WERI-Rb-1 (cell line): ENCODE measurements around the gene SNX3.

Source experiments
- DNase-seq: peaks from one replicate; pipeline ENCODE4 v3.0.0-alpha.2; 2020
- H3K27ac ChIP-seq: fragments of 250-450 bp; sonication (Bioruptor Pico); 2 replicates; pipeline ENCODE4 v1.5.1; 2020; ENCODE audit warnings: mild to moderate bottlenecking, moderate library complexity
- H3K27me3 ChIP-seq: fragments of 250-450 bp; sonication (Bioruptor Pico); 2 replicates; pipeline ENCODE4 v1.5.1; 2021; ENCODE audit warnings: mild to moderate bottlenecking, low read depth, moderate library complexity; ENCODE audit not compliant: insufficient read depth, severe bottlenecking
- H3K36me3 ChIP-seq: fragments of 250-450 bp; sonication (Bioruptor Pico); 2 replicates; pipeline ENCODE4 v1.5.1; 2020; ENCODE audit warnings: mild to moderate bottlenecking, moderate library complexity
- H3K4me3 ChIP-seq: 2 replicates; pipeline ENCODE4 v1.5.1; 2011; ENCODE audit warnings: low read depth, mild to moderate bottlenecking, control low read depth, low read length
- H3K9me3 ChIP-seq: fragments of 250-450 bp; sonication (Bioruptor Pico); 2 replicates; pipeline ENCODE4 v1.5.1; 2021; ENCODE audit warnings: mild to moderate bottlenecking, moderate library complexity; ENCODE audit not compliant: severe bottlenecking
- TF ChIP-seq, protein P1 (sequence below): IDR thresholded peaks from 2 replicates; pipeline ENCODE4 v1.5.1; 2011; ENCODE audit warnings: low read depth, mild to moderate bottlenecking, control low read depth, inconsistent platforms, low read length

Gene SNX3

DNA sequence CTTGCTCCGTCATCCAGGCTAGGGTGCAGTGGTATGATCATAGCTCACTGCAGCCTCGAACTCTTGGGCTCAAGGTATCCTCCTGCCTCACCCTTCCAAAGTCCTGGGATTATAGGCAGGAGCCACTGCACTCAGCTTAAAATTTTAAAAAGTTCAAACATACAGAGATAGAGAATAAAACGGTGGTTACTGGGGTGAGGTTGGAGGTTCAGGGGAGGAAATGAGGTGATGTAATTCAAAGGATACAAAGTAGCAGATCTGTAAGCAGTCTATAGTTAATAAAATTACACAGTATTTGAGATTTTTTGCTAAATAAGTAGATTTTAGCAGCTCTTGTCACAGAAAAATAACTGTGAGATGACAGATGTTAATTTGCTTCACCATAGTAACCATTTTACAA lies 26.5 kb upstream of the SNX3 start:
- H3K27me3 ChIP-seq = no peaks in the 10 kb centered on the region
- H3K36me3 ChIP-seq = no peaks in the 10 kb centered on the region
- no peak for DNase-seq
- H3K4me3 ChIP-seq = no peak overlapping the region
- no peaks in the 10 kb centered on the region for H3K9me3 ChIP-seq
- TF ChIP-seq, protein P1, sequence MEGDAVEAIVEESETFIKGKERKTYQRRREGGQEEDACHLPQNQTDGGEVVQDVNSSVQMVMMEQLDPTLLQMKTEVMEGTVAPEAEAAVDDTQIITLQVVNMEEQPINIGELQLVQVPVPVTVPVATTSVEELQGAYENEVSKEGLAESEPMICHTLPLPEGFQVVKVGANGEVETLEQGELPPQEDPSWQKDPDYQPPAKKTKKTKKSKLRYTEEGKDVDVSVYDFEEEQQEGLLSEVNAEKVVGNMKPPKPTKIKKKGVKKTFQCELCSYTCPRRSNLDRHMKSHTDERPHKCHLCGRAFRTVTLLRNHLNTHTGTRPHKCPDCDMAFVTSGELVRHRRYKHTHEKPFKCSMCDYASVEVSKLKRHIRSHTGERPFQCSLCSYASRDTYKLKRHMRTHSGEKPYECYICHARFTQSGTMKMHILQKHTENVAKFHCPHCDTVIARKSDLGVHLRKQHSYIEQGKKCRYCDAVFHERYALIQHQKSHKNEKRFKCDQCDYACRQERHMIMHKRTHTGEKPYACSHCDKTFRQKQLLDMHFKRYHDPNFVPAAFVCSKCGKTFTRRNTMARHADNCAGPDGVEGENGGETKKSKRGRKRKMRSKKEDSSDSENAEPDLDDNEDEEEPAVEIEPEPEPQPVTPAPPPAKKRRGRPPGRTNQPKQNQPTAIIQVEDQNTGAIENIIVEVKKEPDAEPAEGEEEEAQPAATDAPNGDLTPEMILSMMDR = no peak
- H3K27ac ChIP-seq = no peak overlapping the region

DNA sequence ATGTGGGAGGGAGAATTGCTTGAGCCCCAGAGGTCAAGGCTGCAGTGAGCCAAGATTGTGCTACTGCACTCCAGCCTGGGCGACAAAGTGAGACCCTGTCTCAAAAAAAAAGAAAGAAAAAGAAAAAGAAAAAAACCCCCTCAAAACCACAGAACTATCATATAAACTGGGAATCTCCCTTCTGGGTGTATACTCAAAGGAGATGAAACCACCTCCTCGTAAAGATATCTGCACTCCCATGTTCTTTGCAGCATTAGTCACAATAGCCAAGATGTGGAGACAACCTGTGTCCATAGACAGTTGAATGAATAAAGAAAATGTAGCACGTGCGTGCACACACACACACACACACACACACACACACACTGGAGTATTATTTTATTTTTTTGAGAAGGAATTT lies 25.5 kb upstream of the SNX3 start:
- no peak for DNase-seq

DNA sequence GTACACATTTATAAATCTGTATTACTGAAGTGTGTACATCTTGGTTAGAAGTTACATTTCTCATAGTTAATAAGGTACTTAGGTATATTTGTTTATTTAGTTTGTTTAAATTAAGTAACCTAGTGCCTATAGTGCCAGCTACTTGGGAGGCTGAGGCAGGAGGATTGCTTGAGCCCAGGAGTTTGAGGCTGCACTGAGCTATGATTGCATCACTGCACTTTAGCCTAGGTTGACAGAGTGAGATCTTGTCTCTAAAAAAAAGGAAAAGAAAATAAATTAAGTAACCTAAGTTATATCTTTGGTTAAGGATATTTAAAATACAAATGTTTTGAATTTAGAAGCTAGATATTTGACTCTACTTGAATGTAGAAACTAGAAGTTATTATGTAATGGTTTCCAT lies 24.5 kb upstream of the SNX3 start:
- H3K9me3 ChIP-seq = no peaks in the 10 kb centered on the region

More for the DNA sequence above, 25.5 kb upstream of the SNX3 start:
- no peaks in the 10 kb centered on the region for H3K36me3 ChIP-seq
- no peak overlapping the region for H3K4me3 ChIP-seq
- no peaks in the 10 kb centered on the region for H3K9me3 ChIP-seq
- TF ChIP-seq, protein P1 = no peak
- no peaks in the 10 kb centered on the region for H3K27me3 ChIP-seq
- no peak overlapping the region for H3K27ac ChIP-seq

DNA sequence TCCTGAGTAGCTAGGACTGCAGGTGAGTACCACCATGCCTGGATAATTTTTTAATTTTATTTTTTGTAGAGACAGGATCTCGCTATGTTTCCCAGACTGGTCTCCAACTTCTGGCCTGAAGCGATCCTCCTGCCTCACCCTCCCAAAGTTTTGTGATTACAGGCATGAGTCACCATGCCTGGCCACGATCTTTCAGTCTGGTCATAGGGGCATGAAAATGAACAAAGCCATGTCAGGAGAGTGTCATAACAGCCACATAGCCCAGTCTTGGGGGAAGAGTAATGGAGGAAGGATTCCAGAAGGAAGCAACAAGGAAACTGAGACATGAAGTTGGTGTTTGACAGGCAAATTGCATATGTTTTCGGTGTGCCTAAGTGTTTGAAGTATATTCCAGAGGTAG lies 17.0 kb upstream of the SNX3 start:
- Histone ChIP-seq H3K27ac (no peak overlapping the region), H3K9me3 (no peaks in the 10 kb centered on the region), H3K27me3 (no peaks in the 10 kb centered on the region), H3K36me3 (no peaks in the 10 kb centered on the region), H3K4me3 (no peak overlapping the region)
- TF ChIP-seq, protein P1 = no peak
- DNase-seq = no peak

More for the DNA sequence above, 24.5 kb upstream of the SNX3 start:
- H3K27ac ChIP-seq = no peak overlapping the region
- DNase-seq = no peak
- no peak overlapping the region for H3K4me3 ChIP-seq
- no peaks in the 10 kb centered on the region for H3K27me3 ChIP-seq
- H3K36me3 ChIP-seq = no peaks in the 10 kb centered on the region
- TF ChIP-seq, protein P1 = no peak

DNA sequence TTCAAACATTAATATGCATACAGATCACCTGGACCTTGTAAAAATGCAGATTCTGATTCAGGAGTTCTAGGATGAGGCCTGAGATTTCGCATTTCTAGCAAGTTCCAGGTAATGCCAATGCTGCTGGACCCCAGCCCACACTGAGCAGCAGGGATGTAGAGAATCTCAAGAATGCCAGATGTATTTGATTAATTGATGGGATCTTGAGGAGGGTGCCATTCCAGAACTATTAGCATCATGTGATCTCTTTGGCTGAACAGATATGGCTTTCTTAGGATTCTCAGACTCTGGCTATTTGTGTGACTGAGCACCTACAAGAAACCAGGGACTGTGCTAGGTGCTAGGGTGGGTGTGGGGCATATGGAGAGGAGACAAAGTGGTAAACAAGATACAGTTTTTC lies 16.5 kb upstream of the SNX3 start:
- no peak overlapping the region for H3K27ac ChIP-seq
- no peak overlapping the region for H3K4me3 ChIP-seq
- no peak for DNase-seq
- H3K9me3 ChIP-seq = no peaks in the 10 kb centered on the region
- no peaks in the 10 kb centered on the region for H3K36me3 ChIP-seq
- H3K27me3 ChIP-seq = no peaks in the 10 kb centered on the region
- TF ChIP-seq, protein P1 = no peak

DNA sequence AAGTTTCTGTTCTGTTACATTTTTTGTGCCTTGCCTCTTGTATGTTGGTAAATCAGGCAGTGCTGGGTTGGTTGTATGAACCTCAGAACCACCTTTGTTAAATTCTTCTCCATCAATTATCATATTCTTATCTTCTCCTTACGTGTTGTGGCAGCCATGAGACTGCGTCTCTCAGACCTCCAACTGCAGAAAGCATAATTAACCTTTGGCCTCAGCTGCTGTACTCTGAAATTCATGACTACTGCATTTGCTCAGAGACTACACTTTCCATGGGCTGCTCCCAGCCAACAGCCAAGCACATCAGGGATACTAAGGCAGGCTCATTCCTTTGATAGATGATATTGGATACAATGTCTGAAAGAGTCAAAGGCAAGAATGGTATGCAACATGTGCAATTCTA lies 15.1 kb upstream of the SNX3 start:
- no peak for DNase-seq
- no peaks in the 10 kb centered on the region for H3K36me3 ChIP-seq
- H3K27me3 ChIP-seq = no peaks in the 10 kb centered on the region
- no peaks in the 10 kb centered on the region for H3K9me3 ChIP-seq
- TF ChIP-seq, protein P1 = no peak
- H3K4me3 ChIP-seq = no peak overlapping the region
- no peak overlapping the region for H3K27ac ChIP-seq
